22Rv1 (cell line): Measurements from ENCODE around the gene QKI.

Source experiments
- ZFX ChIP-seq: fragments of 450-650 bp; IDR thresholded peaks from 2 replicates; pipeline ENCODE4 v1.6.1; 2017; ENCODE audit warnings: antibody characterized with exemption, borderline replicate concordance
- TF ChIP-seq, protein P1 (sequence below): fragments of 450-650 bp; IDR thresholded peaks from 2 replicates; pipeline ENCODE4 v1.5.1; 2017; ENCODE audit warnings: mild to moderate bottlenecking

DNA sequence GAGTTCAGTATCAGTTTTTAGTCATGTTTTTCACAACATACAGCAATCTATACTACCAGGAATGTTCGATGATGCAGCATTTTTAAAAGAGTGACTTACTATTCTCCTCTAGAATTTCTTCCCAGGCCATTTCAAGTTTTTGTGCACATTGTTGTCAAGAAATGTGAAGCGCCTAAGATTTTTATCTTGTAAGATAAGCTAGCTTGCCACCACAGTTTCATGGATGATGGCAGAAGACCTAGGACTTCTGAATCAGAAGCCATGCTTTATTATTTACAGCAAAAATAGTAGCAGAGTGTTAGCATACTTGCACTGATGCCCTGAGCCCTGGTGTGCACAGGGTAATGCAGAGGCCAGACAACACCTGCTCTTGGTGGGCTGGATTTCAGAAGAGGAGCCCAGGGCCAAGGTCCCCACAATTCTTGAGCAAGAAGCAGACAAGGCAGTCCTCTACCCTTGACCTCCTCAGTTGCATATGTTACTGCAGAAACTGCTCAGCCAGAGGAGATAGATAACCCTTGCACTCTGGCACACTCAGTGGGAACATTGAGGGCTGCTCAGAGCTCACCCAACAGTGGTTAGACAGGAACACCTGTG is 99.2 kb downstream of the QKI start:
- TF ChIP-seq, protein P1, sequence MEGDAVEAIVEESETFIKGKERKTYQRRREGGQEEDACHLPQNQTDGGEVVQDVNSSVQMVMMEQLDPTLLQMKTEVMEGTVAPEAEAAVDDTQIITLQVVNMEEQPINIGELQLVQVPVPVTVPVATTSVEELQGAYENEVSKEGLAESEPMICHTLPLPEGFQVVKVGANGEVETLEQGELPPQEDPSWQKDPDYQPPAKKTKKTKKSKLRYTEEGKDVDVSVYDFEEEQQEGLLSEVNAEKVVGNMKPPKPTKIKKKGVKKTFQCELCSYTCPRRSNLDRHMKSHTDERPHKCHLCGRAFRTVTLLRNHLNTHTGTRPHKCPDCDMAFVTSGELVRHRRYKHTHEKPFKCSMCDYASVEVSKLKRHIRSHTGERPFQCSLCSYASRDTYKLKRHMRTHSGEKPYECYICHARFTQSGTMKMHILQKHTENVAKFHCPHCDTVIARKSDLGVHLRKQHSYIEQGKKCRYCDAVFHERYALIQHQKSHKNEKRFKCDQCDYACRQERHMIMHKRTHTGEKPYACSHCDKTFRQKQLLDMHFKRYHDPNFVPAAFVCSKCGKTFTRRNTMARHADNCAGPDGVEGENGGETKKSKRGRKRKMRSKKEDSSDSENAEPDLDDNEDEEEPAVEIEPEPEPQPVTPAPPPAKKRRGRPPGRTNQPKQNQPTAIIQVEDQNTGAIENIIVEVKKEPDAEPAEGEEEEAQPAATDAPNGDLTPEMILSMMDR = no peak
- TF ChIP-seq ZFX = no peak
